OCI-LY1 (cell line): ENCODE measurements around the gene CHTF18.

Source experiments
- CTCF ChIP-seq: fragments of 200-600 bp; sonication (generic), shearing (Covaris generic); IDR thresholded peaks from 2 replicates; pipeline ENCODE4 v1.5.1; 2017; ENCODE audit warnings: mild to moderate bottlenecking, antibody characterized with exemption, low read length, moderate library complexity, mixed read lengths
- EZH2 ChIP-seq: fragments of 200-600 bp; sonication (generic), shearing (Covaris generic); IDR thresholded peaks from 2 replicates; pipeline ENCODE4 v1.8.0; 2017; ENCODE audit warnings: borderline replicate concordance, mixed run types, mild to moderate bottlenecking, antibody characterized with exemption, low read length, moderate library complexity, mixed read lengths

GRCh38 chr16:843771-844170 is 55.4 kb downstream of the CHTF18 start:
- TF ChIP-seq CTCF, result no peak
- TF ChIP-seq EZH2, result no peak
